Measurements from ENCODE around the gene RRAD.
"Not testable (repeated sequence)": the region's sequence is repeated elsewhere in the genome, so short reads cannot be mapped to it uniquely, and the experiment has no call there.

RRAD gene

GRCh38 chr16:66900721-66901441 is 24.5 kb downstream of the RRAD start:
- no peak for DNase-seq (ENCODE audit: low read depth in 2 of 2)

GRCh38 chr16:66899945-66900710 is 25.2 kb downstream of the RRAD start:
- DNase-seq (ENCODE audit: low read depth in 2 of 2) = no peak

DNA sequence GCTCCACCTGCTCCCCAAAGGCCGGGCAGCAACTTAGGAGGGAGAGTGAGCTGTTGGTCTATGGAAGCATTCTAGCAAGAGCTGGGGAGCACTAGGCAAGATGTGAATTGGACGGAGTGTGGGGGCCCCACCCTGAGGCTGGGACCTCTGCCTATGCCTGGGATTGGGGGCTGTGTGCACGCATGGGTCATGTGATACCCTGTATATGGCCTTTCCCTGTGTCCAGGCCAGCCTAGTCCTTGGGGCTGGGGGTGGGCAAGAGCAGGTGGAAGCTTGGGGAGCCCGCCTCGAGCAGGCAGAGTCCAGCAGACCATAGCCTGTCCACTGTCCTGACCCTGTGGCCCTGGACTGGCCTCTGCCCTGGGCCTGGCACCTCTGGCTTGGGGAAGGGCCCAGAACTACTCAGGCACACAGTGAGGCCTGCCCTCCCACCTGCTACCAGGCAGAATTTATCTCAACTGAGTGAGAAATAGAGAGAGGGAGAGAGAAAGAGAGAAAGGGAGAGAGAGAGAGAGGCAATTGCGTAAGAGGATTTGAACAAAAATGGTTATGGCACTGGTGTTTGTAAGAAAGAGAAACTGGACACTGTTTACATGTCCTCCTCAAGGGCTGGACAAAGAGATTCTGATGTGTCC is 25.9 kb downstream of the RRAD start:
- no peak for DNase-seq (ENCODE audit: low read depth in 2 of 2)

- no peak for DNase-seq (ENCODE audit: low read depth in 2 of 2)
Observed at GRCh38 chr16:66898933-66899309, 26.4 kb downstream of the RRAD start.

GRCh38 chr16:66898207-66898606 is 27.1 kb downstream of the RRAD start:
- DNase-seq (ENCODE audit: low read depth in 2 of 2) = no peak

DNA sequence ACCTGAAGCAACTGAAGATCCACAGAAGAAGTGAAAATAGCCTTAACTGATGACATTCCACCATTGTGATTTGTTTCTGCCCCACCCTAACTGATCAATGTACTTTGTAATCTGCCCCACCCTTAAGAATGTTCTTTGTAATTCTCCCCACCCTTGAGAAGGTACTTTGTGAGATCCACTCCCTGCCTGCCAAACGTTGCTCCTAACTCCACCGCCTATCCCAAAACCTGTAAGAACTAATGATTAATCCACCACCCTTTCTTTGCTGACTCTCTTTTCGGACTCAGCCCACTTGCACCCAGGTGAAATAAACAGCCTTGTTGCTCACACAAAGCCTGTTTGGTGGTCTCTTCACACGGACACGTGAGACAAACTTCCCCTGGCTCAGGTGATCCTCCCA is 28.7 kb downstream of the RRAD start:
- DNase-seq (ENCODE audit: low read depth in 2 of 2) = not testable (repeated sequence)

- no peak for DNase-seq (ENCODE audit: low read depth in 2 of 2)
Observed at GRCh38 chr16:66895999-66896398, 29.3 kb downstream of the RRAD start.

- DNase-seq (ENCODE audit: low read depth in 2 of 2) = no peak
Observed at GRCh38 chr16:66895689-66895979, 29.7 kb downstream of the RRAD start.

DNA sequence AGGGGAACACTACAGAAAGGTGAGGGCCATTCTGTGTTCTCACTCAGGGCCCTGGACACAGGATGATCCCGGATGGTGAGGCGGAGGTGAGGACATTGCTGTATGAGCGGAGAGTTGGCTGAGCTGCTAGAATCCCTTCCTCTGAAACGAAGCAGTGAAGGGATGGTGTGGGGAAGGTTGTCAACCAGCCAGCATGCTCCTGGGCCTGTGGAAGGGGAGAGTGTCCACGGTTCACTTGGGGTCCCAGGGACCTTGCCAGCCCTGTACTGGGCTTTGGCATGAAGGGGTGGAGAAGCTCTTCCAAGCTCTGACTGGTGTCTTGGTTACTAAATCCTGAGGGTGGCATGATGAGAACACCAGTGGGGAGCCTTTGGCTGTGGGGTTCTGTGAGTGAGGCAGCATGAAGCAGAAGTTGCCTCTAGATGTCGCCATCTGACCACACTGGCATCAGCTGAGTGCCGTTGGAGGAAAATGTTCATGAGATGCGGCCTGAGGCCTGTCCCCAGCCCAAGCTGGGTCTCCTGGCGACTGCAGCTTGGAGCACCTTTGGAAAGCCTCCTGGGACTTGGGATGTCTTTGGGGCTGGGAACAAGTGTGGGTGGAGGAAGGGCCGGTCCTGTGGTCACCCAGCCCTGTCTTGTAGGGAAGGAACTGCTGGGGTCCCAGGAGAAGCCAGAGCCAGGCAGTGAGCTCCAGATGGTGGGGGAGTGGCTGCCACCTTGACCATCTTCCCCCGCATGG is 30.2 kb downstream of the RRAD start:
- peak in 1 of 2 donors; percentile 31 for DNase-seq (ENCODE audit: low read depth in 2 of 2)

DNA sequence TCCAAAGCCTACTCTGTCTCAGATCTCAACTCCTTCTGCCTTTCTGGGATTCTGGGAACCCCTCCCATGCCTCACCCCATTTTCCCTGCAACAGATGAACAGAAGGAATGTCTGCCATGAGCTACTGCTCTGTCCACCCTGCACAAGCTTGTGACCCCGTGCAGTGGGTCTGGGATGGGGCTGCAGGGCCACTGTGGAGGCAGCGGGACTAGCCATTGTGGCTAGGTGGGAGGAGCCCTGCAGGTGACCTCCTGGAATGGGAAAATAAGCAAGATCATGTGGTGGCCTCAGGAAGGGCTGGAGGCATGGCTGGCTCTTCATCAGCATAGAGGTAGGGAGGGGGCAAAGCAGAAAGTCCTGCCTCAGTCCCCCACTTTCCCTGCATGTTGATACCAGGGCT is 31.3 kb downstream of the RRAD start:
- DNase-seq (ENCODE audit: low read depth in 2 of 2) = no peak

GRCh38 chr16:66891797-66892196 is 33.5 kb downstream of the RRAD start:
- no peak for DNase-seq (ENCODE audit: low read depth in 2 of 2)

DNA sequence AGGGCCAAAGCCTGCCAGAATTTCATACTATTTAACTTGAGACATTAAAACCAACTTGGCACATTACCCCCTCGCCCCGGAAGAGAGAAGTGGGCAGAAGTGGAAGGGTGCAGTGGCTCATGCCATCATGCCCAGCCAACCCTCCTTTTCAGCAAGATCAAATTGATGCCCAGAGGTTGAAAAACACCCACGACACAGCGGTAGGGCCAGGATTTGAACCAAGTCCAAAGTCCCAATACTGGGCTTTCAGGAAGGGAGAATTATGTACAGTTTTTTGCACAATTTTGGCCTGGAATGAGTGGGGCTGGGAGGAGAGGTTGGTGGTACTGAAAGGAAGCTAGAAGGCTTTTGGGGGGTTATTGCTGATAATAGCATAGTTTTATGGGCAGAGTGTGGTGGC is 34.0 kb downstream of the RRAD start:
- DNase-seq (ENCODE audit: low read depth in 2 of 2) = no peak

DNA sequence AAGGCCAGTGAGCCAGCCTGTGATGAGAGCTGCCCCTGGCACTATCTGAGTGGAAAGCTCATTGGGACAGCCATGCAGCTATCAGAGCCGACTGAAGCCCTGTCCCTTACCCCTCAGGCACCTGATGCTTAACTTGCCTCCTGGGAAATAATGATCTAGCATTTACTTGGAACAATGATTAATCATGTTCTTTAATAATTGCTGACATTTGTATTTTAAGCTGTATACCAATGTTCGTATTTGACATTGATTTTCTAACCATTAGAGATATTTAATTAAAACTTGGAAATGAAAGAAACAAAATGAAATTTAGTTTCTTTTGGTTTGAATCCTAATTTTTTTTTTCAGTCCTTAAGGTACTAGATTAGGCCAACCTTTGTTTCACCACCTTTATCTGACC is 34.5 kb downstream of the RRAD start:
- no peak for DNase-seq (ENCODE audit: low read depth in 2 of 2)

- DNase-seq (ENCODE audit: low read depth in 2 of 2) = no peak
Observed at GRCh38 chr16:66889622-66890021, 35.7 kb downstream of the RRAD start.

- DNase-seq (ENCODE audit: low read depth in 2 of 2) = no peak
Observed at GRCh38 chr16:66888647-66889615, 36.4 kb downstream of the RRAD start.

DNA sequence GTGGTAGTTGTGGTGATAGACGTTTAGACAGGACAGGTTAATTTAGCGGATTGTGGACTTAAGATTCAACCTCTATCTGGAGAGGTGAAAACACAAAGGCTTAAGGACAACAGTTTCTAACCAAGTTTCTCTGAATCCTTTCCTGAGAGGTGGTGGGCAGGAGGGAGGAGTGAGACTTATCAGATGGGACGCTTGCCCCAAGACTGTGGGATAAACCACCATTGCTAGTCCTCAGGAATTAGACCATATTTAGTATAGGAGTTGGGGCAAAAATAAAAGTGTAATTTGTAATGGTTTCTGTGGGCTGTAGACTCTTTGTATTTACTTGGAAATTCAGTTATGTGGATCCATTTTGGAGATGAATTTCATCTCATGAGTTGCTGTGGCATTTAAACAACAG is 38.4 kb downstream of the RRAD start:
- no peak for DNase-seq (ENCODE audit: low read depth in 2 of 2)

GRCh38 chr16:66886321-66886720 is 39.0 kb downstream of the RRAD start:
- no peak for DNase-seq (ENCODE audit: low read depth in 2 of 2)

DNA sequence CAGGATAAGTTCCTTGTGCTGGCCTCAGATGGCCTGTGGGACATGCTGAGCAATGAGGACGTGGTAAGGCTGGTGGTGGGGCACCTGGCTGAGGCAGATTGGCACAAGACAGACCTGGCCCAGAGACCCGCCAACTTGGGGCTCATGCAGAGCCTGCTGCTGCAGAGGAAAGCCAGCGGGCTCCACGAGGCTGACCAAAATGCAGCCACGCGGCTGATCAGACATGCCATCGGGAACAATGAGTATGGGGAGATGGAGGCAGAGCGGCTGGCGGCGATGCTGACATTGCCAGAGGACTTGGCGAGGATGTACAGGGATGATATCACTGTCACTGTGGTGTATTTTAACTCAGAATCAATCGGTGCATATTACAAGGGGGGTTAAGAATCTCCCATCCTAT is 39.8 kb downstream of the RRAD start:
- no peak for DNase-seq (ENCODE audit: low read depth in 2 of 2)

GRCh38 chr16:66882702-66883101 is 42.6 kb downstream of the RRAD start:
- no peak for DNase-seq (ENCODE audit: low read depth in 2 of 2)

DNA sequence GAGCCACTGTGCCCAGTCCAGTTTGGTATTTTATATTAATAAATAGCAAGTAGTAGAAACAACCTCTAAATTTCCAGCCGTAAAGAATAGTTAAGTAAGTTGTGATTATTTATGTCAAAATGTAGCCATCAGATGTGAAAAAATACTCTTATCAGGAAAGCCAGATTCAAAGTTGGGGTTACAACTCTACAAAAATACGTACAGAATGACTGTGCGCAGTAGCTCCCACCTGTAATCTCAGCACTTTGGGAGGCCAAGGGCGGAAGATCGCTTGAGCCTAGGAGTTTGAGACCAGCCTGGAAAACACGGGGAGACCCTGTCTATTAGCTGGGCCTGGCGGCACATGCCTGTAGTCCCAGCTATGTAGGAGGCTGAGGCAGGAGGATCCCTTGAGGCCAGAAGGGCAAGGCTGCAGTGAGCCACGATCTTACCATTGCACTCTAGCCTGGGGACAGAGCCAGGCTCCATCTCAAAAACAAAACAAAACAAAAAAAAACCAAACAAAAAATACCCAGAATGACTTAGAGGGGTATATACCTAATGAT is 43.3 kb downstream of the RRAD start:
- no peak for DNase-seq (ENCODE audit: low read depth in 2 of 2)

DNA sequence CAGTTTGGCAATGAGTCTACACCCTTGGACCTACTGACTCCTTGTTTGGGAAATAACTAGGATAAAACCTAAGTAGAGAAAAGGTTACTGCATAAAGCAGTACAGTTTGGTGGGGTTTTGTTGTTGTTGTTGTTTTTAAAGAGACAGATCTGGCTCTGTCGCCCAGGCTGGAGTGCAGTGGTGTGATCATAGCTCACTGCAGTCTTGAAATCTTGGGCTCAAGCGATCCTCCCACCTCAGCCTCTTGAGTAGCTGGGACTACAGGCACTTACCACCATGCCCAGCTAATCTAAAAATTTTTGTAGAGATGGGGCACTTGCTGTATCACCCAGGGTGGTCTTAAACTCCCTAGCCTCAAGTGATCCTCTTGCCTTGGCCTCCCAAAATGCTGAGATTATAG is 43.8 kb downstream of the RRAD start:
- DNase-seq (ENCODE audit: low read depth in 2 of 2) = no peak
